Measurements from ENCODE around the gene SLC12A5. TPM values are rescaled to one million over a fixed set of nuclear protein-coding genes. Genes with fewer than 3 reads are reported as not detected.
"Not testable (repeated sequence)": the region's sequence is repeated elsewhere in the genome, so short reads cannot be mapped to it uniquely, and the experiment has no call there.

The SLC12A5 gene
- polyA plus RNA-seq, 3 donors, result not detected

GRCh38 chr20:45987108-45987780 lies 41.8 kb upstream of the SLC12A5 start:
- 4% methylated on average over 11 of the region's 16 CpGs for WGBS (ENCODE audit: insufficient coverage)
- peaks cover 9% of the 10 kb centered on the region for H3K4me1 Mint-ChIP-seq
- intact Hi-C loops (cut with micrococcal nuclease), result loop anchor here (1.0 to 10.0 kb wide), 3 partner anchors 26 to 98 kb away; partner anchors contain the start of gene NCOA5 (in 1 of the 2)
- no peak overlapping the region for H3K9ac ChIP-seq (ENCODE audit: insufficient read depth, low read length, poor library complexity, severe bottlenecking)
- no peak overlapping the region for H3K4me3 ChIP-seq (replicated peaks in 1 of 3; ENCODE audit: low read depth in 2 of 3, low read length in 3 of 3)
- H3K4me3 Mint-ChIP-seq, result no peak overlapping the region
- H3K27ac Mint-ChIP-seq, result peak overlapping the region in 1 of 7 donors; percentile 31
- H3K27ac ChIP-seq (ENCODE audit: low read depth in 1 of 2, low read length in 2 of 2), result no peak overlapping the region
- peaks cover 31 to 54% (median 35%) of the 10 kb centered on the region in 3 donors for H3K27me3 Mint-ChIP-seq (ENCODE audit: low read depth in 3 of 3)
- H3K36me3 ChIP-seq (replicated peaks in 1 of 2; ENCODE audit: control insufficient read depth in 1 of 2, insufficient read depth in 2 of 2, low read length in 2 of 2), result no peaks in the 10 kb centered on the region
- H3K9me3 Mint-ChIP-seq, result peaks cover 0 to 6% (median 0%) of the 10 kb centered on the region in 7 donors
- H3K36me3 Mint-ChIP-seq, result no peaks in the 10 kb centered on the region
- peaks cover 7 to 34% of the 10 kb centered on the region in 2 donors for H3K27me3 ChIP-seq (ENCODE audit: control insufficient read depth in 2 of 2, insufficient read depth in 2 of 2, low read length in 2 of 2)
- H3K4me2 ChIP-seq (replicated peaks; ENCODE audit: extremely low read depth, low read length, poor library complexity, severe bottlenecking), result no peak overlapping the region
- H3K79me2 ChIP-seq (ENCODE audit: insufficient read depth, low read length), result no peaks in the 10 kb centered on the region
- DNase-seq, result peak; percentile 76 to 82 (median 81)
- peaks cover 10 to 11% of the 10 kb centered on the region in 2 donors for H3K4me1 ChIP-seq (ENCODE audit: control insufficient read depth in 1 of 2, insufficient read depth in 2 of 2, low read length in 2 of 2)
- no peaks in the 10 kb centered on the region for H4K20me1 ChIP-seq (ENCODE audit: insufficient read depth, low read length)
- no peak overlapping the region for H2AFZ ChIP-seq (ENCODE audit: insufficient read depth, low read depth, low read length, poor library complexity, severe bottlenecking)
- H3K9me3 ChIP-seq (replicated peaks in 1 of 2; ENCODE audit: control insufficient read depth in 1 of 2, insufficient read depth in 1 of 2, low read length in 2 of 2), result no peaks in the 10 kb centered on the region
- peak; percentile 96 for TF ChIP-seq CTCF (IDR thresholded peaks at IDR 0.05)

- not testable (repeated sequence) for H3K79me2 ChIP-seq (ENCODE audit: insufficient read depth, low read length); H3K4me3 ChIP-seq (replicated peaks in 1 of 3; ENCODE audit: low read depth in 2 of 3, low read length in 3 of 3); H3K4me2 ChIP-seq (replicated peaks; ENCODE audit: extremely low read depth, low read length, poor library complexity, severe bottlenecking); H3K9ac ChIP-seq (ENCODE audit: insufficient read depth, low read length, poor library complexity, severe bottlenecking); H2AFZ ChIP-seq (ENCODE audit: insufficient read depth, low read depth, low read length, poor library complexity, severe bottlenecking); H3K27ac Mint-ChIP-seq; H3K9me3 Mint-ChIP-seq; H4K20me1 ChIP-seq (ENCODE audit: insufficient read depth, low read length); H3K36me3 Mint-ChIP-seq; DNase-seq; H3K36me3 ChIP-seq (replicated peaks in 1 of 2; ENCODE audit: control insufficient read depth in 1 of 2, insufficient read depth in 2 of 2, low read length in 2 of 2); H3K27ac ChIP-seq (ENCODE audit: low read depth in 1 of 2, low read length in 2 of 2); H3K9me3 ChIP-seq (replicated peaks in 1 of 2; ENCODE audit: control insufficient read depth in 1 of 2, insufficient read depth in 1 of 2, low read length in 2 of 2)
- H3K4me1 ChIP-seq (ENCODE audit: control insufficient read depth in 1 of 2, insufficient read depth in 2 of 2, low read length in 2 of 2), result peaks cover 19 to 27% of the 10 kb centered on the region in 2 donors
- Mint-ChIP-seq H3K4me3 (peak overlapping the region in 1 of 2 donors; percentile 68), H3K27me3 (ENCODE audit: low read depth in 3 of 3) (peaks cover 30 to 60% (median 40%) of the 10 kb centered on the region in 3 donors), H3K4me1 (peaks cover 19% of the 10 kb centered on the region)
- H3K27me3 ChIP-seq (ENCODE audit: control insufficient read depth in 2 of 2, insufficient read depth in 2 of 2, low read length in 2 of 2), result peaks cover 7 to 41% of the 10 kb centered on the region in 2 donors
- WGBS (ENCODE audit: insufficient coverage), result 70% methylated on average over 1 of the region's 6 CpGs
- intact Hi-C loops (cut with micrococcal nuclease), result loop anchor here in 1 of 2 donors (10.0 kb wide), 1 partner anchor 96 kb away; the partner anchor contains the start of gene NCOA5
These were observed 40.2 kb upstream of the SLC12A5 start for GRCh38 chr20:45988830-45989229.

Measured in CD14-positive monocyte (primary cell).